NCI-H524 (cell line): Measurements from ENCODE around the gene STPG2.

Experiments
- DNase-seq, 2 experiments: peaks; one replicate each; lab custom pipeline; 2025; lab: John Stamatoyannopoulos, UW

The STPG2 gene

DNA sequence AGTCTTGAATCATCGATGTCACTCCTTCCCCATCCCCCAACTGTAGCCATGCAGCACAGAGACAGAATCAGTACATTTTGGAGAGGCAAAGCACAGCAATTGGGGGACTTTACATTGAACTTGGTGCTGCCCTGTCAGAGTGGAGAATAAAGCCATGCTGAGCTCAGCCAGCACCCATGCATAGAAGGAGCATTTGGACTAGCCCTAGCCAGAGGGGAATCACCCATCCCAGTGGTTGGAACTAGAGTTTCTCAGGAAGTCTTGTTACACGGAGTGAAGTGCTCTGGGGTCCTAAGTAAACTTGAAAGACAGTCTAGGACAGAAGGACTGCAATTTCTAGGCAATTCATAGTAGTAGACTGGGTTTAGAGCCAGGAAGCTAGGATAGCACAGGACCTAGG lies 49.6 kb downstream of the STPG2 start:
- DNase-seq: no peak

GRCh38 chr4:98092833-98093439 lies 50.3 kb downstream of the STPG2 start:
- peak in 1 of 2 experiments; percentile 17 for DNase-seq

- DNase-seq: no peak
Observed at GRCh38 chr4:98081936-98082335, 61.3 kb downstream of the STPG2 start.

DNA sequence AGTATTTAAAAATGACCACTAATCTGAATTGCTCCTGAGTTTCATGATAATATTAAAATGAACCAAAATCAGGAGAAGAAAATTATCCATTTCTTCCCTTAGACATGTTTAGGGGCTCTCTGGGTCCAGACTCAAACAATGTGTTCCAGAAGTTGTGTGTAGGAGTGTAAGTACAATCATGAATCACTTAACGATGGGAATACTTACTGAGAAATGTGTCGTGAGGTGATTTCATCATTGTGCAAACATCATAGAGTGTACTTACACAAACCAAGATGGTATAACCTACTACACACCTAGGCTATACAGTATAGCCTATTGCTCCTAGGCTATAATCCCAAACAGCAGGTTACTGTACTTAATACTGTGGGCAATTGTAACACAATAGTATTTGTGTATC lies 74.8 kb downstream of the STPG2 start:
- DNase-seq: no peak

- DNase-seq: no peak
Observed at GRCh38 chr4:98055800-98056501, 87.3 kb downstream of the STPG2 start.

- DNase-seq: peak in 1 of 2 experiments; percentile 43
Observed at GRCh38 chr4:98046665-98047064, 96.6 kb downstream of the STPG2 start.

DNA sequence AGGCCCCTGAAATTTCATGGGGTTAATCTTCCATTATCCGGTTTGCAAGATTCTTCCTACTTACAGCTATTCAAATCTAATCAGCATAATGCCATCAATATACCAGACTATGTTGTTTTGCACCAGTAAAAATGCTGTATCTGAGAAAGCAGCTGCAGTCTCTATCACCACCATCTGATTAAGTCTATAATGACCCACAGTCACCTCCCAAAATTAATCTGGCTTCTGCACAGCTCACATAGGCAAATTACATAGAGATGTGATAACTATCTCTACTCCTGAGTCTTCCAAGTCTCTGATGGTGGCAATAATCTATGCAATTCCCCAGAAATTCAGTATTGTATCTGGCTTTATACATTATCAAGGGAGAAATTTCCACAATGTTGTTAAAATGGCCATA lies 113.2 kb downstream of the STPG2 start:
- DNase-seq: no peak

GRCh38 chr4:98027827-98028226 lies 115.4 kb downstream of the STPG2 start:
- peak in 1 of 2 experiments; percentile 18 for DNase-seq

GRCh38 chr4:98026362-98026761 lies 116.9 kb downstream of the STPG2 start:
- DNase-seq: no peak

GRCh38 chr4:98006814-98007412 lies 136.4 kb downstream of the STPG2 start:
- no peak for DNase-seq

GRCh38 chr4:98006060-98006459 lies 137.2 kb downstream of the STPG2 start:
- DNase-seq: no peak

- no peak for DNase-seq
Observed at GRCh38 chr4:98000940-98001339, 142.3 kb downstream of the STPG2 start.

- no peak for DNase-seq
Observed at GRCh38 chr4:97998203-97998602, 145.1 kb downstream of the STPG2 start.

DNA sequence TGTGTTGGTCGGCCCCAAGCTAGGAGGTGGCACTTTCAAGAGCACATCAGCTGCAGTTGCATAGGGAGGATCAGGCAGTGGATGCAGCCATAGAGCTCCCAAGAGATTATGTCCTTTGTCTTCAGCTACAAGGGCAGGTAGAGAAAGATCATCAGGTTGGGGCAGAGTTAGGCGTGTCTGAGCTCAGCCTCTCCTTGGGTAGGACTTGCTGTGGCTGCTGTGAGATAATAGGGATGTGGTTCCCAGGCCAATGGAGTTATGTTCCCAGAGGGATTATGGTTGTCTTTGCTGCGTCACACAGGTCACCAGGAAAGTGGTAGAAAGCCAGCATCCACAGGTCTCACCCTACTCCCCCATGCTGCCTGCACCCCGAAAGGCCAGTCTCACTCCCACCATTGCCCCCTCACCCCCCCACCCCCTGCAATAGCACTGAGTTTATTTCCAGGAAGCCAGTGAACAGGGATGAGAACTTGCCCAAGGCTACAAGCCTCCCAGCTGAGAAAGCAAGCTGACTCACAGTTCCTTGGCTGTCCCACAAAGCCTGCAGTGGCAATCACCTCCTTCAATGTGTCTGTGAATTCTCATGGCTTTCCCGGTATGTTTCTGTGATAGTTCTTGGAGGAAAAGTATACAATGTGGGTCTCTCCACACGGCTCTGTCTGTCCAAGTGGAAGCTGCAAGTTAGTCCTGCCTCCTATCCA lies 148.4 kb downstream of the STPG2 start:
- no peak for DNase-seq

DNA sequence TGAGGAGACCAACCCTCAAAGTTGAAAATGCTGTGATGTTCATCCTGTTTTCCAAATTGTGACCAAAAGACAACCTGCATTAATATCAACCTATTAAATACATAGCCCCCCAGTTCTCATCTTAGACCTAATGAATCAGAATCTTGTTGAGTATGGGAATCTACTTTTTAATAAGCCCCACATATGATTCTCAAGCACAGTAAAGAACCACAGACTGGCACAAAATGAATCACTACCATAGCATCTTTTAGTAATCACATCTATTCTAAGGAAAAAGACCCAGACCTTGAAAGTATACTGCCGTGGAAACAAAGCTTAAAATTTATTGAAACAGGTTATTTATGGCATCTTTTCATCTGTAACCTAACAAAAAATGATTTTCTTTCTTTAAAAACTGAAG lies 152.9 kb downstream of the STPG2 start:
- DNase-seq: no peak

DNA sequence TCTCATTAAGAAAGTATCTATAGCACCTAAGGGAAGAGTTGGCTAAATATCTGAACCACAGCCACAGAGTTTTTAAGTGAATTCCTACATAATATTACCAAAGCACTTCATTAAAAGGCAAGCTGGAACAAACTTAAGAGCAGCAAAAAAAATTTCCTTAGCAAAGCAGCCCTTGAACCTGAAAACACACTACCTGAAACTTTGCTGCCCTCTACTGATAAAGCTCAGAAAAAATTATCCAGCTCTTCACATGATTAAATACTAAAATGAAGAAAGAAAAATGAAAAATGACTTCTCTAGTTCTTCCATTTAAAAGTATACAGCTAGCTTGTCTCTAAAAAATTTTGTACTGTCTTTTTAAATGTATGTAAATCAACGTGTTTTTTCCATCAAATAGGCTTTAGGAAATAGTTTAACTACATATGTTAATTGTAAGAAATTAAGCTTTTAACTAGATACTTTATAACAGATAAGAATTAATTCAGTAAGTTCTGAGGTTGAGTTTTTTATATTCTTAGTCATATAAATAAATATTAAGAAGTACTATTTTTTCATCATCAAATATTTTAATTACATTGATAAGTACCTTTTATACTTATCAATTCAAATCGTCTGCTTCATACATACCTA lies 156.1 kb downstream of the STPG2 start:
- peak in 1 of 2 experiments; percentile 25 for DNase-seq

DNA sequence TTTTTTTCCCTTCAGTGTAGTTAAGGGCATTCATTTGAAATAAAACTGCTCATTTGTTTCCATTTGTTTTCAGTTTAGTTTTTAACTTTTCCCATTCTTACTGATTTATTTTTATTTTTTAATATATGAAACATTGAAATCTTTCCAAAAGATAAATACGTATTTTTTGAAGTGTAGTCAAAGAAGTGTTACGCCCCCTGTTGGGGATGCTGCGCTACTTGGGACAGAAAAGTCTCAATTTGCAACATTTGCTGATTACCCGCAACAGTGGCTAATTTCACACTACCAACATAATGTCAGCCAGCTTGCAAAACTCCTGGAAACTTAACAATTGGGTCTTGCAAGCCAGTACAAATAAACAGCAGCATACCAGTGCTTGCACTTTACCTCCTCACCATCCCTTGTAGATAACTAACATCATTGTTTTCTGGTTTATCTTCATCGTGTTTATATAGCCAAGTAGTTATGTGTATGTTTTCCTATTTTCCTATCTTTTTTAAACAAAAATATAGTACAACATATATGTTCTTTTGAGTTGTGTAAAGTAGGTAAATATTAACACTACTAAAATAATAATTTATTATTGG lies 158.6 kb downstream of the STPG2 start:
- DNase-seq: no peak

GRCh38 chr4:97978791-97979488 lies 164.3 kb downstream of the STPG2 start:
- no peak for DNase-seq

DNA sequence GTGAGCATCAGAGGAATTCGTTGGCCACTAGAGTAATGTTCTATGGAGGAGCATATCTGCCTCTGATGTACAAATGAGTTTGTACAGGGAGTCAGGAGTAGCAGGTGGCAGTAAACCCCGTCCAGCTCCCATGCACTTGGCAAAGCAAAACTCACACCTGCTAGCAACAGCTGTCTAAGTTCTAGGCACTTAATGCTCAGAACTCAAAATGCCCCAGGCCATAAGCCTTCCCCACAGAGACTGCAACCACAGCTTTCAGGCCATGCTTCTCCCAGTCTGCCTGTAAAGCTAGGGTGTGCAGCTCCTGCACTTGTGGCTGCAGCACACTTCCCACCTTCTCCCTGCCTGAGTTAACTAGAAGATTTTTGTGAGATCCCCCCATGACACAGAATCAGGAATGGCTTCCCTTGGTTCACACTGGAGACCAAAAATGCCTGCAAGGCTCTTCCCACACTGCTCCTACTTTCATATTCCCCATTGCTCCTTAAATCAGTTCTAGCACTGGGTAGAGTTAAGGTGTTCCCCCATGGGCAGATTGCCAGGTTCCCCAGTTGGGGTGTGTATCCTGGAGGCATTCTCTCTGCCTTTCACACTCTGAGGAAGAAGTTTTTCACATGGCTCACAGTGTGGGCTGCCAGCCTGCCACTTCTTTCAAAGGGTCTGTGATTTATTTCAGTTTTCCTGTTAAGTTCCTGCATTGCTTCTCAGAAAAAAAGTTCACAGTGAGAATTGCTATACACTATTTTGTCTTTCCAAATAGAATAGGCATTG lies 189.9 kb downstream of the STPG2 start:
- DNase-seq: peak; percentile 29 to 62

DNA sequence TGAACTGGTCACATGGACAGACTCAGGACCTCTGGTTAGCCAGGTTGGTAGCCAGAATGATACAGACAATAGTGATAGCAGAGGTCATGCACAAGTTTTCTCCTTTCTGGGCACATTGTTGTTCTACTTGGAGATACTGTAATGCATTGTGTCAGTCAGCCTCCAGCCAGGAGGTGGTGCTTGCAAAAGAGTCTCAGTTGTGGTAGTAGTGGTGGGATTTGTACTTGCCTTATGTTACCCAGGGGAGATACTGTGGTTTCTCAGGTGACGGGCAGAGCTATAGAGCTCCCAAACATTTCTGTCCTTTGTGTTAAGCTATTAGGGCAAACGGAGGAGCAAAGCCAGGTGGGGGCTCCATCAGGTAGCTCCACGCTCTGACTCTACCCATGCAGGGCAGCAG lies 190.5 kb downstream of the STPG2 start:
- DNase-seq: no peak

GRCh38 chr4:97950836-97951235 lies 192.4 kb downstream of the STPG2 start:
- DNase-seq: no peak
